NCI-H460 (cell line): ENCODE measurements around the gene NECTIN1. TPM values are rescaled to one million over a fixed set of nuclear protein-coding genes. Genes with fewer than 3 reads are reported as not detected.

Source experiments
- DNase-seq: peaks from one replicate; pipeline ENCODE4 v3.0.0-alpha.2; 2016; ENCODE audit warnings: low read depth; ENCODE audit errors: extremely low read depth
- total RNA-seq: library from RNA; depleted of rRNA; stranded (reverse); fragments of >200 nt; shearing (Covaris generic); gene quantifications from 2 replicates; pipeline ENCODE4 v1.2.3, GENCODE V29; 2014

NECTIN1 gene
- total RNA-seq, 1 experiment from 2014 or later: 2.8 TPM

DNA sequence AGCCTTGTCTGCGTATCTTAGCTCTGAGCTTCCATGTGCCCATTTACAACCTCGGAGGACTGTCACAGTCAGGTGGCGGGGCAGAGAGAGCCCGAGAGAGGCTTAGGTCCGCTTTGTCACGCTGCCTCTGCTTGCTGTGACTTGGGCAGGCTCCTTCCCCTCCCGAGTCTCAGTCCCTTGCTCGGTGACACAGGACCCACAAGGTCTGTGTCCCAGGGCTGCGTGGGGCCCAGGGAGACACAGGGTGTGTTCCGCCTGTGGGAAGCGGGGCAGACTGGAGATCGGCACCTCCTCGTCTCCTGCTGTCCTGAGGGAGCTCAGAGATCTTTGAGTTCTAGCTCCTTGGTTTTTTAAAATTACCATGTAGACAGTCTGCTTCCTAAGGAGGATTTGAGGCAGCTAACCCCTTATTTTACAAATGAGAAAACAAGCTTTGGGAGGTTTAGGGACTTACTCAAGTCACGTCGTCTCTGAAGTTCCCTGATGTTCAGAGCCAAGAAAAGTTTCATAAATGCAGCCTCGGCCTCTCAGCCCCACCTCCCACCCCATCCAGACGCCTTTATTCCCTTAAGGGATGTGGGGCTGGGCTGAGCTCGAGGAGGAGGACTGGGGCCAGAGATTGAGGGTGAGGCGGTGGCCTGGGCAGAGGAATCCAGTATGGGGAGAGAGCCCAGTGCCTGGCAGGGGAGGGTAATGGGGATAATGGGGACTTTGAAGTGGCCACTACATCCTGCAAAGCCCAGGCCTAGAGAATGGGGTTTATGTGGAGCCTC, 103.6 kb downstream of the NECTIN1 start:
- DNase-seq: no peak

DNA sequence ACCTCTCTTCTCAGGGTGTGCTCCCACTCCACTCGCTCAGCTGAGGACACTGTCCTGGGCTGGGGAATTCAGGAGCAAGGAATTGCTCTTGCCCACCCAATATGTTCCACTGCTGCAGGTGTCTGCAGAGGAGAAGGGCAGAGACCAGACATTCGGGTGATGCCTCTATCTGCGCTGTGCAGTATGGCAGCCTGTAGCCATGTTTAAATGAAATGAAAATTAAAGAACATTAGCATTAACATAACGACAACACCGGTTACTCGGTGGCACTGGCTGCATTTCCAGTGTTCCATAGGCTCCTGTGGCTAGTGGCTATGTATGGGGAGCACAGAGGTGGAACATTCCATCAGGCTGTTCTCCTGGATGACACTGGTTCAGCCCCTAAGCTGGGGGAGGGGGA, 104.4 kb downstream of the NECTIN1 start:
- no peak for DNase-seq

DNA sequence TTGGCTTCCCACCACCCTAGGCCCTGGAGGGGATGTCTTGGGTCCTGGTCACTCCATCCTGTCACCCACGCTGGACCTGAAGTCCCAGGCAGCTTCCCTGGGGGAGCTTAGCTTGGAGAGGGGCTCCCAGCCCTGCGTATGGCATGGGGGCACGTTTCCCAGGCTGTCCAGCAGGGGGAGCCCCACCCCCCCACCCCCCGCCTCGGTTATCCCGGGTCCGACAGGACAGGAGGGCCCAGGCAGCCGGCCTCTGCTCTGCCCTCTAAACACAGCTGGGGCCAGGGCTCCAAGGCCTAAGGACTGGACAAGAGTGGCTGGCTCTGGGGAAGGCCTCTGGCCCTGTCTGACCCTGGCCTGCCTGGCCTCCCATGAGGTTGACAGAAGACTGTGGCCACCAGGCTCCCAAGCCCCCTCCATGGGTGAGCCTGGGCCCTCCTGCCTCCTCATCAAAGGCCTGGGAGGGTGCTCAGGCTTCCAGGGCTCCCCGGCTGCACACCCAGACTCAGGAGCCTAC, 104.8 kb downstream of the NECTIN1 start:
- DNase-seq: no peak

DNA sequence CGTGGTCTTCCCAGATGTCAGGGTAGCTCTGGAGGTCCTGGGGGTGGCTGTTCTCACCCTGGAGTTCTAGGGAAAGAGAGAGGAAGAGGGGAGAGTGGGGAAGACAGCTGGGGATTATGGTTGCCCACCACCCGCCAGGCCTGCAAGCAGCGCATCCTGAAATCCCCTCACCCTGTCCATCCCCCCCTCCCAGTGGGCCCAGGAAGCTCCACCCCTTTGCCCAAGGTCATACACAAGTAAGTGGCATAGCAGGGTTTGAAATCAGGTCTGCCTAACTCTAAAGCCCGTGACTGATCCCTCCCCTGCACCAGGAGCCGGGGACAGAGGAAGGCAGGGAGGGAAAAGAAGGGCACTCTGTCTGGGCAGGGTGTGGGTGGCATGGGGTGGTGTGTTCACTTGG, 105.3 kb downstream of the NECTIN1 start:
- no peak for DNase-seq

DNA sequence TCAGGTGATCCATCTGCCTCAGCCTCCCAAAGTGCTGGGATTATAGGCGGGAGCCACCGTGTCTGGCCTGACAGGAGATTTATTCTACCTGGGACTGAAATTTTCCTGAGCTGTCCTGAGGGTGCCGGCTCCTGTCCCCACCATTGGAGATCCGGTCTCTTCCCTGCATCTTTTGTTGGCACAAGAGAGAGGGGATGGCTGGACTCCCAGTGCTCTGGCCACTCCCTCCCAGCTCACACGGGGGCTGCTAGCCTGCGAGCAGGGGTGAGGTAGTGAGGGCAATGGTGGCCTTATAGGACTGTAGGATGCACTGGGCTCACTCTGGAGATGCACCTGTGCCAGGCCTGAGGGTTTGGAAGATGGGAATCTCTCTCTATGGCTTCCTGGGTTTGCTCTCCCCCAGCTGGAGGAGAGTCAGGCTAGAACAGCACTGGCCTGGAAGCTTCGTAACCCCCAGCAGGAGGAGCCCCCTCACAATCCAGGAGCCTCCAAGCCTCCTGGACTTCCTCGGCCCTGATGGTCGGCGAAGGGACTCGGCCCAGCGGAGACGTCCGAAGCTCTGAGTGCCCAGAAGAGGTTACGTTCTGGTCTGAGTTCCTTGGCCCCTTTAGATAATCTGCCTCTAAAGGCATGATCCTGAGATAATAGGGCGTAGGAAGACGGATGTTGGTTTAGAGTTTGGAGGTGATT, 106.4 kb downstream of the NECTIN1 start:
- DNase-seq: no peak

DNA sequence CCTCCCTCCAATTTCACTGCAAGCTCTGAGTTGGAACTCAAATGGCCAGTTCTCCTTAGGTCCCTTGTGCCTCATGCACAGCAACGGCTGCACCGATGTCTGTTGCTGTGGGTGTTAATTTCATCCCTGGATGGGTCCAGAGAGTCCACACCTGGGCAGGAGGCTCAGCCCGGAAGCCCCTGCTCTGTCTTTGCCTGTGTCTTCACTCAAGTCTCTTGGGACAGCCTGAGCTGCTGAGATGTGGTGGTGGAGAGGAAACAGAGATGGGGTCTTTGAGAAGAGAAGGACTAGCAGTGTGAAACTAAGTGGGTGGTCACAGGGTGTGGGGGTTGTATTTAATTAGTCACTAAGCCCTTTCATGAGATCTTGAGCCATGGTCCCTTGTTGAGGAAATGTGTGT, 109.3 kb downstream of the NECTIN1 start:
- DNase-seq: no peak

DNA sequence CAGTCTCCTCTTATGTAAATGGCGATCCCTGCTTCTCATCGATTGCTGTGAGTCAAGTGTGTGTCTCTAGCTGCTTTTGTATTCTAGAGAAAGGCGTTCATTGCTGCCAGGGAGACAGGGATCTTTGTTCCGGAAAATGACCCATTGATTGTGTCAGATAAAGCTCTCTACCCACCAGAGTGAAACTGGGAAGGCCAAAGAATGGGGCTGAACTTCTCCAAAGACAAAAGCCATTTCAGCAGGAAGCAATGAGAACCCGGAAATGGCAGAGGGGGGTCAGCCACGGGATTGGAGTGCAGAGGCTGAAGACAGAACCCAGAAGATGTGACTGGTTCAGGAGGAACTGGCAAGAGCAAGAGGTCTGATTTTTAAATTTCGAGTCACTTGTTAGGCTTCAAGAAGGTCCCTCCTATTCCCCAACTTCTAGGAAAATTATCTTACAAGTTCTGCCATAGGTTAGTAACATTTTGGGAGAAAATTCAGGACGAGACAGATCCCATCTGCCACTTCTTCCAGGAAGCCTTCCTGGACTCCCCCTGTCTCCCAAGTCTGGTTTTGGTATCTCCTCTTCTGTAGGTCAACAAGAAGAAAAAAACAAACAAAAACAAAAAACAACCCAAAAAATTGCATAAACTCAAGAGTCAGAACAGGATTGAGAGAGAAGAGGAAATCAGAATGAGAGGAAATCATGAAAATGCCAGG, 110.6 kb downstream of the NECTIN1 start:
- no peak for DNase-seq

DNA sequence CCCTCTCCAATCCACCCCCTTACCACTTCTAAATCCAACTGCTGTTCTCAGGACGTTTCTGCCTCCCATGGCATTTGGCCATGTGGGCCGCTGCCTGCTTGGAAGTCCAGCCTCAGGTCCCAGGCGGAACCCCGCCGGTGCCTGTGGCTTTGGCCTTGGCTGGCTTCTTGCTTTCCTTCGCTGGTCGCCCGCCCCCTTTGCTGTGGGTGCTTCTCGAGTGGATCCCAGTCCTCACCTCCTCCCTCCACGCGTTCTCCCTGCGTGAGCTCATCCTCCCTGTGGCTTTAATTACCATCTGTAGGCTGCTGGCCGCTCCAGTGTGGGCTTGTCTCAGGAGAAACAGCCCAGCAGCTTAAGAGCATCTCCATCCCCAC, 111.7 kb downstream of the NECTIN1 start:
- no peak for DNase-seq

DNA sequence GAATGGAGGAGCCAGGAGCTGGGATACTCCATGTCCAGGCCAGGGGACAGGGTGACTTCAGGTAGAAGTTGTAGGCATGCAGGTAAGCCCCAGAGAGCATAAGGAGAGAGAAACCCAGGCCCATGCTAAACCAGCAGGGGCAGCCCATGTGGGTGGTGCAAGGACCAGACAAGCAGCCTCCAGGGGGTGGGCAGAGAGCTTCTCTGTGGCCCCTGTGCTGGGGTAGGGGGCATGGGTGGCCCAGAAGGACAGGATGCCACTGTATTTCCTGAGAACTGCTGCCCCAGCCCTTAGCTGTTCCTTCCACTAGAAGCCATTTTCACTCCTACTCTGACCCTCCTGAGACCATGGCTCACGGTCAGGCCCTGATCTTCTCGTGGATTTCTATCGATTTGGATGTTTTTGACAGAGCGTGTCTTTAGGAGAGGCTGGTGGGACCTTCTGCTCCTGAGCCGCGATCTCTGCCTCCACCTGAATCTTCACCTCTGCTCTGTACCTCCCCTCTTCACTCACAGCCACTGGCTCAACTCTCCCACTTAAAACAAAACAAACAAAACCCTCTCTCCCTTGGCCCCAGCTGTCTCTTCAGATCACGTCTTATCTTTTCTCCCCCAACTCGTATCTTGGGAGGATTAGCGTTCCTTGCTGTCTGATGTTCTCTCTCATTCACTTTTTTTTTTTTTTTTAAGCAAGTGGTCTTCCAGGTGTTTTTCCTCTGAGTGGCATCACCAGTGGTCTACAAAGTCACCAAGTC, 112.2 kb downstream of the NECTIN1 start:
- DNase-seq: no peak

DNA sequence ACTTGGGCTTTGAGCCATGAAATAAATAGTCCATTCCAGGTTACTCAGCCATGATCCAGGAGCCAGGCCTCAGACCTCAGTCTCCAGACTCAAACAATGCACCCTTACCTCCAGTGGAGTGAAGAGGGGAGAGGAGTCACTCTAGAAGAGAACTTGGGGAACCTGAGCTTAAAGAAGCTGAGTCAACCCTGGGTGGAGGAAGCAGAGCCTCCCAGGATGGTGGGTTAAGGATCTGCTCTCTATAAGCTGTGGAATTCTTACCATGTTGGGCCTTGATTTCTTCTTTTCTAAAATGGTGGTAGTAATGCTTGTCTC, 113.2 kb downstream of the NECTIN1 start:
- DNase-seq: no peak

DNA sequence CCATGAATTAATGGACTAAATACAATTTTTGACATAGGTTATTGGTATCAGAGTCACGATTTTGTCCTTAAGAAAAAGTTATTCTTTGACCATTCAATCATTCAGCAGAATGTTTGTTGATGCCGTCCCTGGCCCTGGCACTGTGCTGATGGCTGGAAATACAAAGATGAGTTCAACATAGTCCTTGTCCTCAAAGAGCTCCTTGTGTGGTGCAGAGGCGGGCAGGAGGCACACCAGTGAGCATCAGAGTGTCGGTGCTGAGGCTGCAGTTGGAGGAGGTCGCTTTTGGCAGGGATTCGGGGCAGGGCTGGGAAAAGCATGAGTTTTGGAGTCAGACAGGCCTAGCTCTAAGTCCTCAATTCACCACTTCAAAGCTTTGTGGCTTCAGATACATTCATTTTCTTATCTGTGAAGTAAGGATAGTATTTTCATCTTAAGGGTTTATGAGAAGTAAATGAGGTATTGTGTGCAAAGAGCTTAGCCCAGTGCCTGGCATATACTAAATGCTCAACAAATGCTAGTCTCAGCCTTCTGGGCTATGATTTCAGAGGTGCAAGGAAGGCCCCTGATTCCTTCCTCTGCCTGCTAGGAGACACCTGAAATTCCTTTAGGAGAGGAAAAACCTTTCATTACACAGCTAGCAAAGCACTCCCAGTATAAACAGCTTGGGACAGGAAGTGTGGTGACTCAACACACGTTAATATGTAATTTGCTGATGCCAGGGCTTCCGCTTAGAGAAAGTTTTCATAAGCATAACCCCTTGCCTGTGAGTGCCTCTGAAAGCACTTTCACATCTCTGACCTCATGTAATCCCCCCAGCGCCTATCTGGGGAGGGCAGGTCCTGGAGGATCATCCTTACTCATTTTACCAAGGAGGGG, 113.8 kb downstream of the NECTIN1 start:
- peak; percentile 3 for DNase-seq

DNA sequence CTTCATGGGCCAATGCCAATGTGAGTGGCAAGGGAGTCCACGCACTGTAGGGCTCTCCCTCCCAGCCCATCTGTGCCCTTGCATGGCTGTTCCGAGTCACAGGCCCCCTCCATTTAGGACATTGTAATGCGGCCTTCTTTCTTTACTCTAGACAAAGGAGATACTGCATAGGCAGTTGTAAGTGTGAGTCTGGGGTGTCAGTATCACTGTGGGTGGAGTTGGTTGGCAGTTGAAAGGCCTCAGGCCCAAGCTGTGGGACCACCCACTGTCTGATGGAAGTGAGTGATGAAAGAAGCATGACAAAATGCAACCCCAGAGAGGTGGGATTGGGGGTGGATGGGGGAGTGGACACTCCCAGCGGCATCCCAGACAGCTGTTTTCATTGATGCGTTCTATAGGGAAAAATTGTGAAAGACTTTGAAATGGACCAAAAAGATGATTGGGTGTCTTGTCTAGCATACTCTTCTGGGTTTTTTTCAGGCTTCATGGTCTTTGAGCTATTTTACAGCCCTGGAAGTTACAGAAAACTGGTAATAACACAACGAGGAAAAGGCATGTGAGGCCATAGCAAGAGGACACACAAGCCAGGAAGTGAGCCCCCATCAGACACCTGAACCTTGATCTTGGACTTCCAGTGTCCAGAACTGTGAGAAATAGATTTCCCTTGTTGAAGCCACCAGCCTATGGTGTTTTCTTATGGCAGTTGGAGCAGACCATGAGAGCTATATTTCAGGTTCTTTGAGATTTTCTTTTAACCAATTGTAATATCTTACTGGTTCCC, 114.6 kb downstream of the NECTIN1 start:
- no peak for DNase-seq

DNA sequence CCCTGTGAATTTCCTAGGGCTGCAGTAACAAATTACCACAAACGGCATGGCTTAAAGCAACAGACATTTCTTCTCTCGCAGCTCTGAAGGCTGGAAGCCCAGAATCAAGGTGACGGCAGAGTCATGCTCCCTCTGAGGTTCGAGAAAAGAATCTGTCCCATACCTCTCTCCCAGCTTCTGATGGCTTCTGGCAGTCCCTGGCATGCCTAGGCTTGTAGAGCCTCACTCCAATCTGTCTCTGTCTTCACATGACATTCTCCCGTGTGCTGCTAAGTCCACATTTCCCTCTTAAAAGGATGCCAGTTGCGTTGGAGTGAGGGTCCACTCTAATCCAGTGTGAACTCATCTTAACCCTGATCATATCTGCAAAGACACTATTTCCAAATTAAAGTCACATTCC, 116.2 kb downstream of the NECTIN1 start:
- no peak for DNase-seq

DNA sequence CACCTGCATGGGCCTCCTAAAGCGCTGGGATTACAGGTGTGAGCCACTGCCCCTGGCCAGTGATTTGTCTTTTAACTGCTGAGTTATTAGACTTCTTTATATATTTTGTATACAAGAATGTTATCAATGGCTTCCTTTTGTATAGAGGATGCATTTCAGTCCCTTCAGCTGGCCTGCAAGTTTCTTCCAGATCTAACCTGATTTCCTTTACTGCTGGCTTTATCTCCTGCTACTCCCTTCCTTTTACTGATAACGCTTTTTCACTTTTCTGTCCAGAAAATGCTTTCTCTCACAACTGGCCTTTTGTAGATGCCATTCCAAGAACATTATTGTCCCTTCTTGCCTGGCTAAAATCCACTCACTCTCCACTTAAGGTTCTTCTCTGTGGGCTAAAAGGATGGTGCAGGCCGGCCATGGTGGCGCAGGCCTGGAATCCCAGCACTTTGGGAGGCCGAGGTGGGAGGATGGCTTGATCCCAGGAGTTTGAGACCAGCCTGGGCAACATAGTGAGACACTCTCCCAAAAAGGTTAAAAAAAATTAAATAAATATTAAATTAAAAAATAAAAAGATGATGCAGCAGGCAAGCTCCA, 118.1 kb downstream of the NECTIN1 start:
- no peak for DNase-seq

DNA sequence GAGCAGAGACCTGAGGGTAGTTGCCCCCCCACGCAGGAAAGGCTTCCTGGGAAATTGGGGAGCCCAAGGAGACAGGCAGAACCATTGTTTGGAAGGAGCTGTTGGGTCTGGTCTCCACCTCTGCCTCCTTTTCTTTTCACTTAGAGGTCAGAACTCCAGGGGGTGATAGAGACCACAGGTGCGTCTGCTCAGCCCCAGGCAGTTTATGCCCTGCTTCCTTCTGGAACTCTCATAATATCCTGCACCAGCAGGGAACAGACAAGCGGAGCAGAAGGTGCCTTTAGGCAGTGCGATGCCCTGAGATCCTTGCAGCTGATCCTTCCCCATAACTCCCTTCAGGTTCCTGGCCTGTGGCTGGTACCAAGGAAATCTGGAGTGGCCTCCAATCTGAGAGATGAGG, 120.2 kb downstream of the NECTIN1 start:
- DNase-seq: no peak

DNA sequence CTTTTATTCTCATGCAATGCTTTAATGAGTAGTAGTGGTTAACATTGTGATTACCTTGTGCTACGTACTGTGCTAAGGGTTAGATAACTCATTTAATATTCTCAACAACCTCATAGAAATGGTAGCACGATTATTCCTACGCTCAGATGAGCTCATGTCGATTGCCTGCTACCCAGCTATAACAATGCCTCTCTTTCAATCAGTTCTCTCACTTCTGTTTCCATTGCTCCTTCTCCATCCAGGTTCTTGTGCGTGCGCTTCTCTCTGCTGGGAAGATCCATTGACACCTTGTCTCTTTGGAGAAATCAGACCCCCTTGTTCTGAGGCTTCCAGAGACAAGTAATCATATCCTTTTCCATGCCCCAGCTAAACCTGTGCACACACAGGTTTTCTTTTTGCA, 120.8 kb downstream of the NECTIN1 start:
- DNase-seq: no peak

DNA sequence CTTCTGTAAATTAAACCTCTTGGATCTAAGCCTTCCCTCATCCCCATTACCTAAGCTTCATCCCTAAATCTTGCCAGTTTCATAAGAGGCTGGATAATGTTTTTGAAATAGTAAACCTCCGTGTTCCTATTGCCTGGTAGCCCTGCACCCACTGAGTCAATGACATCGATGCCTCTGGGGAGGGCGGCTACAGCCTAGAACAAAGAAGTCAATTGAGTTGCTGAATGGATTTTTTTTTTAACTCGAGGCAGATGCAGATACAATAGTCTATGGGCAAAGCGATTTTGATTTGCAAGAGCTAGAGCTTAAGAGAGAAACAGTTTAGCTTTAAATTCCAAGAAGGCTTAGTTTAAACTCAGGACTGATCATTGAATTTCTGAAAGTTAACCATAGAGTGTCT, 121.3 kb downstream of the NECTIN1 start:
- no peak for DNase-seq

DNA sequence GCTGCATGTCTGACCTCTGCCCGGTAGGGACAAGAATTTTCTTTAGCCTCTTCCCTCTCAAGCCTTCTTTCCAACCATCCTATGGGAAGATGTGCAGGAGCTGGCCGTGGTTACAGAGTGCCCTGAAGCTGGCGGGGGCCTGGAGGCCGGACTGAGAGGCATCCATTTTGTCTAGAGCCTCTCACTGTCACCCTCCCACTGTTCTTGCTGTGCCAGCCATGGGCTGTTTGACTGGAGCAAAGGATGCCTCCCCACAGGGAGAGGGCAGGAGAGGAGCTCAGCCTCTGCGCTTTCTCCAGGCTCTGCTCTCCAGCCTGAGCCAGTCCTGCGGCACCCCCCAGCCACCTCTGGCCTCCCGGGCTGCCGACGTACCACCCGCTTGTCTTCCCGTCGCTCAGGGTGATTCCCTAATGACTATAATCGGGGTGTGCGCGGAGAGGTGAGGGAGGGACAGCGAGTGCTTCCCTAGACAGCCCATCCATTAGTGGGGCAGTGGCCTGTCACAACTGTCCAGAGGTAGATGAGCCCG, 123.8 kb downstream of the NECTIN1 start:
- DNase-seq: no peak
